HG03025 (cell line): Measurements from ENCODE around the gene EIF4H.
"Not testable (repeated sequence)": the region's sequence is repeated elsewhere in the genome, so short reads cannot be mapped to it uniquely, and the experiment has no call there.

Experiments
- ATAC-seq: cut with Tn5 transposase; IDR thresholded peaks from one replicate; pipeline ENCODE4 v1.9.1; 2021; ENCODE audit warnings: mild to moderate bottlenecking, moderate library complexity; ENCODE audit not compliant: unreplicated experiment, low FRiP score

The EIF4H gene

DNA sequence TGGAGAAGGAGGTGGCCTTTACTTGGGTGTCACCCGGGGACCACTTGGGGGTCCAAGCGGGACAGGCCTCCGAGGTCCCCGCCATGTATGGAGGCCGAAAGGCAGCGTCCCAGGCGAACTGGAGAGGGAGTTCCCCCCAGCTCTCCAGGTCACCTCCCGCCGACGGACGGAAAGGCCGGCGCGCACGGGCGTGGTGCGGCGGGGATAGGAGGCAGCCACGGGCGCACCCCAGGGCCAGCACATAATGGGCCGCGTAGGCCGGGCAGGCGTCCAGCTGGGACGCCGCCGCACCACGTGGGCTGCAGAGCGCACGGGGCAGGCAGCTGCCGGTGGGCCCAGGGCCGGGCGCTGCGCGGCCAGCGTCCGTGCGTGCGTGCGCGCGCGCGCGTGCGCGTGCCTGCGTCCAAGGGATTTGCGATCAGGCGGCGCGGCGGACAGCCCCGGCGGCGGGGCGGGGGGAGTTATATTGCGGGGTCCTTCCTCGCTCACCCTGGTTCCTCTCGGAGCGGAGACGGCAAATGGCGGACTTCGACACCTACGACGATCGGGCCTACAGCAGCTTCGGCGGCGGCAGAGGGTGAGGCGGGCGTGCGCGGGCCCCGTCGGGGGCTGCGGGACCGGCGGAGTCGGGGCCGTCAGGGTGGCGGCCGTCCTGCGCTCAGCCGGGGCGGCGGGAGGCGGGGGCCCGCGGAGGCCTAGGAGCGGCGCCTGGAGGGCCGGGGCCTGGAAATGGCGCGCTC is at the start of gene EIF4H:
EIF4H (plus strand) TSS at position 491 of the 740 bp plus-strand sequence; CDS start at position 519, 28 bp downstream.
- peak; percentile 73 for ATAC-seq

DNA sequence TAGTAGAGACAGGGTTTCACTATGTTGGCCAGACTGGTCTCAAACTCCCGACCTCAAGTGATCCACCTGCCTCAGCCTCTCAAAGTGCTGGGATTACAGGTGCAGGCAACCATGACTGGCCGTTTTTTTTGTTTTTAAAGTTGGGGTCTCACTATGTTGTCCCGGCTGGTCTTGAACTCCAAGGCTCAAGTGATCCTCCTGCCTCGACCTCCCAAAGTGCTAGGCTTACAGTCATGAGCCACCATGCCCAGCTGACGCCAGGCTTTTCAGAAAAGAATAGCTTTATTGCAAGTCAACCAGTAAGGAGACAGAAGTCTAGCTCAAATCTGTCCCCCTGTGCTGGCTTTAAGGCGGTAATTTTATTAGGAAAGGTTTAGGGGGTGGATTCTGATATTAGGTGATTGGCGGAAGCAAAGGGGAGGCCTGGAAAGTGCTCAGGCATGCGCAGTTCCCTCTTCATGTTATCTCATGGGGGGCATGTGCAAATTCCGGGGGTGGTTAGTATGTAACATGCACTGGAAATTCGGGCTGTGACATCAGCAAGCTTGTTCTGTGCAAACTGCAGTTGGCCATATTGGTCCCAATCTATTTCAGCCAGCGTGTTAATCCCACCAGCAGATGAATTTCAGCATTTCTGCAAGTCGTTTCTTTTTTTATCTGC is 47.8 kb upstream of the EIF4H start:
- no peak for ATAC-seq

DNA sequence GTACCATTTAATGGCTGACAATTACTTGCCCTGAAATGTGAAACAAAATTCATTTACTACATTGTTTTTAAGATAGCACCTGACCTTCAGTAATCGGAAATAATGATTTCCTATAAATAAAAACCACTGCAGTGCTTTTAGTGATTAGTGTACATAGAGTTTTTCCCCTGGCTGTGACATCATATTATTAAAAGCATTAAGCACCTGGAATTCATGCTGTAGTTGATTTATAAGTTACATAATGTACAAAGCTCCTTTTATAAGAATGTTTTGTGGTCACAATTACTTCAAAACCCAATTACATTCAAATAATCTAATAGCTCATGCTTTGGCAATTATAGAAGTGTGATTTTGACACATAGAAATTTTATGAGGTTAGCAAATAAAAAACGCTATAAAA is 44.3 kb upstream of the EIF4H start:
- no peak for ATAC-seq

DNA sequence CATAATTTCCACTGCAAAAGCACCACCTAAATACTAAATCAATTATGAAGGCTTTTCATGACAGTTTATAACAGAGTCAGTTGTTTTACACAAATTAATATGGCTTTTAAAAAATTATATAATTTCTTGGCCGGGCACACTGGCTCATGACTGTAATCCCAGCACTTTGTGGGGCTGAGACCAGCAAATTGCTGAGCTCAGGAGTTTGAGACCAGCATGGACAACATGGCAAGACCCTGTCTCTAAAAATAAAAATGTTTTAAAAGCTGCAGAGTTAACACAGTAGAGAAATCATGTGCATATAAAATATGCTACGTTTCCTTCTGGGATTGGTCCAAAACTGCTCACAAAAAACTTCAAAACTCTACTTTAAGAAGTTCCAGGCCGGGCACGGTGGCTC is 43.6 kb upstream of the EIF4H start:
- ATAC-seq: no peak

- ATAC-seq: no peak
Observed at GRCh38 chr7:74134117-74134620, 40.0 kb upstream of the EIF4H start.

- no peak for ATAC-seq
Observed at GRCh38 chr7:74138334-74138867, 35.8 kb upstream of the EIF4H start.

- no peak for ATAC-seq
Observed at GRCh38 chr7:74138945-74139843, 35.0 kb upstream of the EIF4H start.

DNA sequence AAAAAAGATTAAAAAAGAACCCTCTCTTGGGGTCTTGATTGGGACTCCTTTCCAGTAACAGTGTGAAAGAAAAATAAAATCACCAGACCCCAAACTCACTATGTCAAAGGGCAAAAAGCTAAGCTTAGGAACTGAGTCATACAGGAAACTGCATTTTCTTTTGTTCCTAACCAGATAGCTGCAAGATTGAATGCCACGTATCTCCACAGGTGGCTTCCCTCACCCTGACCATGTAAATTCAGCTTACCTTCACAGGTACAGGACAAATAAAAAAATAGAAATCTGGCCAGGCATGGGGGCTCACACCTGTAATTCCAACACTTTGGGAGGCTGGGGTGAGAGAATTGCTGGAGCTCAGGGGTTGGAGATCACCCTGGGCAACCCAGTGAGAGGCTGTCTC is 32.5 kb upstream of the EIF4H start:
- no peak for ATAC-seq

- ATAC-seq: no peak
Observed at GRCh38 chr7:74143383-74143782, 30.8 kb upstream of the EIF4H start.

GRCh38 chr7:74148491-74148890 is 25.7 kb upstream of the EIF4H start:
- ATAC-seq: no peak

DNA sequence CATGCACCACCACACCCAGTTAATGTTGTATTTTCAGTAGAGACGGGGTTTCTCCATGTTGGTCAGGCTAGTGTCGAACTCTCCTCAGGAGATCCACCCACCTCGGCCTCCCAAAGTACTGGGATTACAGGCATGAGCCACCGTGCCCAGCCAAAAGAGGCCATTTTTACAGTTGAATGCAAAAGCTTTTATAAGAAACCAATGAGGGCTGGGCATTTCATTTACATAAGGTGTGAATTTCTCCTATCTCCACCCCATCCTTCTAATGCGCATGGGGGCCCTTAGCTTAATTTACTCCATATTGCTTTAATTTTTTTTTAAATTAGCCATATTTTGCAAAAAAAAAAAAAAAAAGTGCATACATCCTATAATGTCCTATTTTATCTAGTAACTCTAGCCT is 25.1 kb upstream of the EIF4H start:
- ATAC-seq: no peak

DNA sequence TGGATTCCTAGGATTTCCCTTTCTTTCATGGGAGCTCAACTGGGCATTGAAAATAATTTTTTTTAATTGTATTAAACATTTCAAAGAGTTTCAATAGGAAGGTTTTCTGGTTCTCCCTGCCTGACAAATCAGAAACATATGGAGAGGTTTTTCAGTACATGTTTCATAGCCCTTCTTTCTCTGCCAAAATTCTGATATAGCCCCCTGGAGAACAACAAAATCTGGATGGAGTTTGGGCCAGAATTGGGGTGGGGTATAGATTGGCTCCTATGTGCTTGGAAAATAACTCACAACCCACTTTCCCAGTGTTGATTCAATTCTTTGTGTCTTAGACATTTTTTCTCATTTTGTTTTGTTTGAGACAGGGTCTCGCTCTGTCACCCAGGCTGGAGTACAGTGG is 24.6 kb upstream of the EIF4H start:
- no peak for ATAC-seq

- no peak for ATAC-seq
Observed at GRCh38 chr7:74153736-74154135, 20.4 kb upstream of the EIF4H start.

GRCh38 chr7:74155810-74156395 is 18.3 kb upstream of the EIF4H start:
- no peak for ATAC-seq

DNA sequence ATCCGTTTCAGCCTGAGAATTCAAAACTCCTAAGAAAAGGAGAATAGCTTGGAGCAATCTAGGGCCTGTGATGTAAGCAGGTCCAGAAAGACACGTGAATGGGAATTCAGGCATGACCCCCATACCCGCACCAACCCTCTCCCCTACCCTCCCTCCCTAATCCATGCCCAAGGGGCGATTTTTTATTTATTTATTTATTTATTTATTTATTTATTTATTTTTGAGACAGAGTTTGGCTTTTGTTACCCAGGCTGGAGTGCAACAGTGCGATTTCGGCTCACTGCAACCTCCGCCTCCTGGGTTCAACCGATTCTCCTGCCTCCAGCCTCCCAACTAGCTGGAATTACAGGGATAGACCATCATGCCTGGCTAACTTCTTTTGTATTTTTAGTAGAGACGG is 16.6 kb upstream of the EIF4H start:
- no peak for ATAC-seq

DNA sequence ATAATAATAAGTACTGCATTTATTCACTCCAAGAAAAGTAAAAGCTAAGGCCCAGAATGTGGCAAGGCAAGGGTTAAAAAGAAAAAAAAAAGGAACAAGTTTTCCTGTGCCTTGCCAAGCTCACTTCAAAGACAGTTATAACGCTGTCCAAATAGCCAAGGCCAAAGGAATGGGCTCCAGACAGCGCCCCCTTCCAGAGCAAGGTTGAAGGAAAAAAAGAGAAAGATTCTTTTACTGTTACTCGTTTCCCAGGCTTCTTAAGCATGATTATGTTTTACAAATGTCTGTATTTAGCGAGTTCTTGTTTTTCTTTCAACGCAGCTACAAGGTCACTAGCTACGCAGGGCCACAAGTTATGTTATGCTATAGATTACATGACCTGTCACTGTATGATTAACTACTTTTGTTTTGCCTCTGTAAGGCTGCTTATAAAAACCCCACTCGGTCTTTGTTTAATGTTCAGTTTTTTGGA is 9.1 kb upstream of the EIF4H start:
- no peak for ATAC-seq

- ATAC-seq: no peak
Observed at GRCh38 chr7:74165867-74166593, 8.1 kb upstream of the EIF4H start.

- not testable (repeated sequence) for ATAC-seq
Observed at GRCh38 chr7:74167324-74167723, 6.8 kb upstream of the EIF4H start.

DNA sequence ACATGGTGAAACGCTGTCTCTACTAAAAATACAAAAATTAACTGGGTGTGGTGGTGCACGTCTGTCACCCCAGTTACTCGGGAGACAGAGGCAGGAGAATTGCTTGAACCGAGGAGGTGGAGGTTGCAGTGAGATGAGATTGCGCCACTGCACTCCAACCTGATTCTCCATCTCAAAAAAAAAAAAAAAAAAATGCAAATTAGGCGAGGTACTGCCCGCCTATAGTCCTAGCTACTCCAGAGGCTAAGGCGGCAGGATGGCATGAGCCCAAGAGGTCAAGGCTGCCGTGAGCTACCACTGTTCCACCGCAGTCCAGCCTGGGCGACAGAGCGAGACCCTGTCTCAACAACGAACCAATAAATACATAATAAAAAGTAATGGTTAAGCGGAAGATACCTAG is 1.1 kb upstream of the EIF4H start:
- ATAC-seq: no peak

GRCh38 chr7:74173491-74173865 is 678 bp upstream of the EIF4H start:
- ATAC-seq: no peak
